WI38 (cell line): Measurements from ENCODE around the gene PLK2.

Experiments used
- H3K4me3 ChIP-seq: 2 replicates; pipeline ENCODE4 v1.5.1; 2011; ENCODE audit warnings: low read depth, mild to moderate bottlenecking, control low read depth, low read length
- TF ChIP-seq, protein P1 (sequence below): IDR thresholded peaks from 2 replicates; pipeline ENCODE4 v1.5.1; 2012; ENCODE audit warnings: low read depth, mild to moderate bottlenecking, control low read depth, low read length

The PLK2 gene

DNA sequence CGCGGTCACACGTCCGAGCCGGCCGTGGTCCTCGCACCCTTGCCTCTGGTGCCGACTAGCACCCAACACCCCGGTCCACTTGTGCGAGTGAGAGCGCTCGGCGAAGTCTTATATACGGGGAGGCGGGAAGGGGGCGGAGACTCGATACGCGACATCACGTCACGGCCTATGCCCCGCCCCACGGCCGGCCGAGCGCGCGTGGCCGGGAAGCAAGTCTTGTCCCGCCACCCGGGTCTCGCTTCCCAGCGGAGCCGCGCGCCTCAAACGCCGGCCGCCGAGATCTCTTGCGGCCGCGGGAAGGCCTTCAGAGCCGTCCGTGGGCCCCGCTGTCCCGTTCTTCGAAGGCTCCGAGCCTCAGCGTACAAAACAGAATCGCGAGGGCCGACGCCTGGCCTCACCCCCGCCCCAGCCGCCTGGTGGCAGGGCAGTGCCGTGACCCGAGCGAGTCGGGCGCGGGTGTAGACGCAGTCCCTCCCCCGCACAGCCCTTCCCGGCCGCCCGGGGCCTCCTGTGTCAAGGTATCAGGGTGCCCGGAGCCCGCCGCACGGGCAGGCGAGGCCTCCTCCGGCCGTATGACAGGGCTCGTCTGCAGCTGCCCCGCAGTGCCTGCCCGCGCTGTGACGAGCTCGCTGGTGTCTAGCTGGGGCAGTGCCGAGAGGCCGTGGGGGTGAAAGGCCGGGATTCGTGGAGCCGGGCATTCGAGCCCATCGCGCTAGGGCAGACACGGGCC lies at the start of gene PLK2:
Gene PLK2, minus strand, starts transcription at position 85 of the 730 bp plus-strand sequence. CDS start 127 bp downstream, outside the sequence.
- peak within 1 kb of the TSS; percentile 77 for H3K4me3 ChIP-seq
- TF ChIP-seq, protein P1, sequence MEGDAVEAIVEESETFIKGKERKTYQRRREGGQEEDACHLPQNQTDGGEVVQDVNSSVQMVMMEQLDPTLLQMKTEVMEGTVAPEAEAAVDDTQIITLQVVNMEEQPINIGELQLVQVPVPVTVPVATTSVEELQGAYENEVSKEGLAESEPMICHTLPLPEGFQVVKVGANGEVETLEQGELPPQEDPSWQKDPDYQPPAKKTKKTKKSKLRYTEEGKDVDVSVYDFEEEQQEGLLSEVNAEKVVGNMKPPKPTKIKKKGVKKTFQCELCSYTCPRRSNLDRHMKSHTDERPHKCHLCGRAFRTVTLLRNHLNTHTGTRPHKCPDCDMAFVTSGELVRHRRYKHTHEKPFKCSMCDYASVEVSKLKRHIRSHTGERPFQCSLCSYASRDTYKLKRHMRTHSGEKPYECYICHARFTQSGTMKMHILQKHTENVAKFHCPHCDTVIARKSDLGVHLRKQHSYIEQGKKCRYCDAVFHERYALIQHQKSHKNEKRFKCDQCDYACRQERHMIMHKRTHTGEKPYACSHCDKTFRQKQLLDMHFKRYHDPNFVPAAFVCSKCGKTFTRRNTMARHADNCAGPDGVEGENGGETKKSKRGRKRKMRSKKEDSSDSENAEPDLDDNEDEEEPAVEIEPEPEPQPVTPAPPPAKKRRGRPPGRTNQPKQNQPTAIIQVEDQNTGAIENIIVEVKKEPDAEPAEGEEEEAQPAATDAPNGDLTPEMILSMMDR: peak; percentile 27; the same call in 1 of the 2 replicates

GRCh38 chr5:58507715-58508114 lies 47.8 kb upstream of the PLK2 start:
- no peak overlapping the region for H3K4me3 ChIP-seq
- TF ChIP-seq, protein P1: no peak

DNA sequence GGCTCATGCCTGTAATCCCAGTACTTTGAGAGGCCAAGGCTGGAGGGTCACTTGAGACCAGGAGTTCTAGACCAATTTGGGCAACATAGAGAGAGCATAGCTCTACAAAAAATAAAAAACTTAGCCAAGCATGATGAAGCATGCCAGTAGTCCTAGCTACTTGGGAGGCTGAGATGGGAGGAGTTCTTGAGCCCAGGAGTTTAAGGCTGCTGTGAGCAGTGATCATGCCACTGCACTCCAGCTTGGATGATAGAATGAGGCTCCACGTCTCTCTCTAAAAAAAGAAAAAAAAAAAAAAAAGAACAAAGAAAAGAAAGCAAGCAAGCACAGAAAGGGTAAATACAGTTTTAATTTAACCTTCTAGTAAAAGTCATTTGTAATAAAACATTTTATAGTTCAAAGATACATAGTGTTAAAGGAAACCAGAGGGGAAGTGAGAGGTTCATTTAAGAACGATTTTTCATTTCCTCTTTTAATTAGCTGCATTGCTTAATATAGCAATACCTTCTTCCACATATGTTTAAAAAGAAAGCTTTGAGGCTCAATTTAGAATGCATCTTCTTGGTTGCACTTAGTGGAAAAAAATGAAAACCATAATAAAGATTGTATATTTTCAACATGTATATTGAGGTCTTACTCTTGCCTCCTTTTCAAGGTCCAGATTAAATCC lies 46.2 kb upstream of the PLK2 start:
- TF ChIP-seq, protein P1: no peak
- no peak overlapping the region for H3K4me3 ChIP-seq

- H3K4me3 ChIP-seq: no peak overlapping the region
- TF ChIP-seq, protein P1: no peak
These were observed 45.6 kb upstream of the PLK2 start for GRCh38 chr5:58505502-58505901.

DNA sequence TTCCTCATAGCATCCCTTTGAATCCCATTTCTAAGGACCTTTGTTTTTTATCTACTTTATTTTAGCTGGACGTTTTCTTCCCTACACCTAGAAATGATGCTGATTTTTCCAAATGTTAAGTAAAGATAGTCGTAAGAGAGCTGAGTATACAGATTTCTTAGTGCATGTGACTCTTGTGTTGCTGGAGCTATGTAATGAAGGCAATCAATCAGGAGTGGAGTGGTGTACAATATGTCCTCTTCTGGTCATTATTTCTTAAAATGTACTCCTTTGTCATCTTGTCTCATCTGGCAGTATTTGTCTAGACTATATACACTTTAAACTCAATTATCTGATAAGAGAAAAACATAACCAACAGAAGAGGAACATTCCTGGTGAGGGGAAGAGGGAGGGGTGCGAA lies 44.9 kb upstream of the PLK2 start:
- no peak overlapping the region for H3K4me3 ChIP-seq
- TF ChIP-seq, protein P1: no peak

DNA sequence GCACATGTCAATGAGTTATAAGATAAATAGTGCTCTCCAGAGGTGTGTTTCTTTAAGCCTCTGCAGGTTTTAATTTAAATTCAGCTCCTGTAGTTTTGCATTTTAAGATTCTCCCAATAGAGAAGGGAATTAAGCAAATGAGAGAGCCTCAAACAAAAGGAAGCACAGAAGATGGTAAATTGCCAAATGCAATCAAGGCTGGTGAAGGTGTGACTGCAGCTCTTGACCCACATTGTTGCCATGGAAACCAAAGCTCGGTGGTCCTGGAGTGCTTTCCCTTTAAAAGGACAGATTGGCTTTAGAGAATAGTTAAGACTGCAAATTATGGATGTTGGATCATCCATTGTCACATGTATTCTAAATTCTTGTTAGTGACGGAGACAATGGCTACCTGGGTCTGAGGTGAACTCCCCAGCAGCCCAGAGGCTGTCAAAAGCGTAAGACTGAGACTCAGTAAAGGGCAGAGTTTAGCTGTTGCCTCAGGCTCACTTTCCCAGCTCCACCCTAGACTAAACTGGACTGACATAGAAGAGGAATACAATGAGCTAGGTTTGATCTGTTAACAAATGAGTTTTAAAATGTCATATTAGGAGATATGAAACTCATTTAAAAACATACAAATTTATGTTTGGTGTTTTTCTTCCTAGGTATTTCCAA lies 43.6 kb upstream of the PLK2 start:
- TF ChIP-seq, protein P1: no peak
- H3K4me3 ChIP-seq: no peak overlapping the region

GRCh38 chr5:58501778-58502417 lies 42.0 kb upstream of the PLK2 start:
- TF ChIP-seq, protein P1: no peak
- H3K4me3 ChIP-seq: no peak overlapping the region
